Neural cell (in vitro differentiated cells): ENCODE results near the gene TRERF1.

ENCODE experiments used
- EP300 ChIP-seq: fragments of 450-650 bp; conservative IDR thresholded peaks from 2 replicates; pipeline ENCODE4 v1.6.1; 2014; ENCODE audit warnings: antibody characterized with exemption, mild to moderate bottlenecking, moderate library complexity; ENCODE audit not compliant: poor library complexity, severe bottlenecking
- EZH2 ChIP-seq: fragments of 200-600, 300-800 bp; shearing (Covaris generic), sonication (generic); IDR thresholded peaks from 2 replicates; pipeline ENCODE4 v1.6.1; 2014; ENCODE audit warnings: antibody characterized with exemption, low read length, borderline replicate concordance, mild to moderate bottlenecking; ENCODE audit not compliant: insufficient read depth, poor library complexity, severe bottlenecking
- MXI1 ChIP-seq: fragments of 450-650 bp; conservative IDR thresholded peaks from 2 replicates; pipeline ENCODE4 v1.6.1; 2014; ENCODE audit warnings: antibody characterized with exemption, mild to moderate bottlenecking; ENCODE audit not compliant: poor library complexity, severe bottlenecking
- POLR2AphosphoS5 ChIP-seq: IDR thresholded peaks from 2 replicates; pipeline ENCODE4 v1.6.1; 2012
- RAD21 ChIP-seq: fragments of 450-650 bp; conservative IDR thresholded peaks from 2 replicates; pipeline ENCODE4 v1.6.1; 2014; ENCODE audit warnings: antibody characterized with exemption, mild to moderate bottlenecking, moderate library complexity
- SMC3 ChIP-seq: fragments of 450-650 bp; conservative IDR thresholded peaks from 2 replicates; pipeline ENCODE4 v1.6.1; 2014; ENCODE audit warnings: antibody characterized with exemption, mild to moderate bottlenecking, moderate library complexity; ENCODE audit not compliant: poor library complexity
- TAF1 ChIP-seq: IDR thresholded peaks from 2 replicates; pipeline ENCODE4 v1.6.1; 2012; ENCODE audit warnings: low read depth
- TF ChIP-seq, protein P1 (sequence below): IDR thresholded peaks from 2 replicates; pipeline ENCODE4 v1.6.1; 2012; ENCODE audit warnings: borderline replicate concordance
- TF ChIP-seq, protein P2 (sequence below): fragments of 450-650 bp; IDR thresholded peaks from 2 replicates; pipeline ENCODE4 v1.5.1; 2014; ENCODE audit warnings: antibody characterized with exemption, mild to moderate bottlenecking, moderate library complexity; ENCODE audit not compliant: poor library complexity, severe bottlenecking

DNA sequence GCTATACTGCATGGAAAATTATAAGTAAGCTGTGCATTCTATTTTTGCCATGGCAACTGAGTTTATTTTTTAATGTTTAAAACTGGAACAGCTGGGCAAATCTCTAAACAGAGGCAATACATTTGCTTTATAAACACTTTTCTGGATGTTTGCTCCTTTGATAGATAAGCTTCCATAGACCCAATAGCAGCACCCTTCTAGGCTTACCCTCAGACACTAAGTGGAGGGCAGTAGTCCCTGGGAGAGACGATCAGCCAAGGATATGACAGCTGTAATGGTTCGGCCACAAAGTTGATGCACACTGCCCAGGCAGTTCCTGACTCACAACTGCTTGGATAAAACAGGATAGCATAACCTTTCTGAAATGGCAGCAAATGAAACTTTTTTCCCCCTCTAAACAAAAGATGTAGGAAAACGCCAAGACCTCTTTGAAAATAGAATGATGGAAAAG is 225.5 kb downstream of the TRERF1 start:
- TF ChIP-seq RAD21, result no peak
- TF ChIP-seq, protein P1, sequence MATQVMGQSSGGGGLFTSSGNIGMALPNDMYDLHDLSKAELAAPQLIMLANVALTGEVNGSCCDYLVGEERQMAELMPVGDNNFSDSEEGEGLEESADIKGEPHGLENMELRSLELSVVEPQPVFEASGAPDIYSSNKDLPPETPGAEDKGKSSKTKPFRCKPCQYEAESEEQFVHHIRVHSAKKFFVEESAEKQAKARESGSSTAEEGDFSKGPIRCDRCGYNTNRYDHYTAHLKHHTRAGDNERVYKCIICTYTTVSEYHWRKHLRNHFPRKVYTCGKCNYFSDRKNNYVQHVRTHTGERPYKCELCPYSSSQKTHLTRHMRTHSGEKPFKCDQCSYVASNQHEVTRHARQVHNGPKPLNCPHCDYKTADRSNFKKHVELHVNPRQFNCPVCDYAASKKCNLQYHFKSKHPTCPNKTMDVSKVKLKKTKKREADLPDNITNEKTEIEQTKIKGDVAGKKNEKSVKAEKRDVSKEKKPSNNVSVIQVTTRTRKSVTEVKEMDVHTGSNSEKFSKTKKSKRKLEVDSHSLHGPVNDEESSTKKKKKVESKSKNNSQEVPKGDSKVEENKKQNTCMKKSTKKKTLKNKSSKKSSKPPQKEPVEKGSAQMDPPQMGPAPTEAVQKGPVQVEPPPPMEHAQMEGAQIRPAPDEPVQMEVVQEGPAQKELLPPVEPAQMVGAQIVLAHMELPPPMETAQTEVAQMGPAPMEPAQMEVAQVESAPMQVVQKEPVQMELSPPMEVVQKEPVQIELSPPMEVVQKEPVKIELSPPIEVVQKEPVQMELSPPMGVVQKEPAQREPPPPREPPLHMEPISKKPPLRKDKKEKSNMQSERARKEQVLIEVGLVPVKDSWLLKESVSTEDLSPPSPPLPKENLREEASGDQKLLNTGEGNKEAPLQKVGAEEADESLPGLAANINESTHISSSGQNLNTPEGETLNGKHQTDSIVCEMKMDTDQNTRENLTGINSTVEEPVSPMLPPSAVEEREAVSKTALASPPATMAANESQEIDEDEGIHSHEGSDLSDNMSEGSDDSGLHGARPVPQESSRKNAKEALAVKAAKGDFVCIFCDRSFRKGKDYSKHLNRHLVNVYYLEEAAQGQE, result no peak
- TF ChIP-seq, protein P2, sequence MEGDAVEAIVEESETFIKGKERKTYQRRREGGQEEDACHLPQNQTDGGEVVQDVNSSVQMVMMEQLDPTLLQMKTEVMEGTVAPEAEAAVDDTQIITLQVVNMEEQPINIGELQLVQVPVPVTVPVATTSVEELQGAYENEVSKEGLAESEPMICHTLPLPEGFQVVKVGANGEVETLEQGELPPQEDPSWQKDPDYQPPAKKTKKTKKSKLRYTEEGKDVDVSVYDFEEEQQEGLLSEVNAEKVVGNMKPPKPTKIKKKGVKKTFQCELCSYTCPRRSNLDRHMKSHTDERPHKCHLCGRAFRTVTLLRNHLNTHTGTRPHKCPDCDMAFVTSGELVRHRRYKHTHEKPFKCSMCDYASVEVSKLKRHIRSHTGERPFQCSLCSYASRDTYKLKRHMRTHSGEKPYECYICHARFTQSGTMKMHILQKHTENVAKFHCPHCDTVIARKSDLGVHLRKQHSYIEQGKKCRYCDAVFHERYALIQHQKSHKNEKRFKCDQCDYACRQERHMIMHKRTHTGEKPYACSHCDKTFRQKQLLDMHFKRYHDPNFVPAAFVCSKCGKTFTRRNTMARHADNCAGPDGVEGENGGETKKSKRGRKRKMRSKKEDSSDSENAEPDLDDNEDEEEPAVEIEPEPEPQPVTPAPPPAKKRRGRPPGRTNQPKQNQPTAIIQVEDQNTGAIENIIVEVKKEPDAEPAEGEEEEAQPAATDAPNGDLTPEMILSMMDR, result no peak
- TF ChIP-seq EP300, result no peak
- no peak for TF ChIP-seq SMC3
- TF ChIP-seq POLR2AphosphoS5, result no peak
- no peak for TF ChIP-seq TAF1
- no peak for TF ChIP-seq EZH2
- no peak for TF ChIP-seq MXI1
